ENCODE data around the gene TMEM150A. TPM values are rescaled to one million over a fixed set of nuclear protein-coding genes. Genes with fewer than 3 reads are reported as not detected.
A peak's percentile ranks its signal among the peaks of the same experiment; 100 is the strongest.

Gene TMEM150A
- total and polyA plus RNA-seq, 2 of the 13 experiments (the other 11 are each of a cell fraction or from before 2014, with no cell fraction given): 30.1 to 70.4 TPM

- TF ChIP-seq, protein P1, sequence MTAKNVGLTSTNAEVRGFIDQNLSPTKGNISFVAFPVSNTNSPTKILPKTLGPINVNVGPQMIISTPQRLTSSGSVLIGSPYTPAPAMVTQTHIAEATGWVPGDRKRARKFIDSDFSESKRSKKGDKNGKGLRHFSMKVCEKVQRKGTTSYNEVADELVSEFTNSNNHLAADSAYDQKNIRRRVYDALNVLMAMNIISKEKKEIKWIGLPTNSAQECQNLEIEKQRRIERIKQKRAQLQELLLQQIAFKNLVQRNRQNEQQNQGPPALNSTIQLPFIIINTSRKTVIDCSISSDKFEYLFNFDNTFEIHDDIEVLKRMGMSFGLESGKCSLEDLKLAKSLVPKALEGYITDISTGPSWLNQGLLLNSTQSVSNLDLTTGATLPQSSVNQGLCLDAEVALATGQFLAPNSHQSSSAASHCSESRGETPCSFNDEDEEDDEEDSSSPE (CRISPR knock-in tag; IDR thresholded peaks at IDR 0.05): peak; percentile 59
- TF ChIP-seq FLYWCH1 (CRISPR knock-in tag; IDR thresholded peaks at IDR 0.05): no peak
- TF ChIP-seq FOXA3 (CRISPR knock-in tag; IDR thresholded peaks at IDR 0.05): peak; percentile 63
- peak; percentile 95 for TF ChIP-seq ZMYM4 (CRISPR knock-in tag; IDR thresholded peaks at IDR 0.05)
- TF ChIP-seq POLR2G (IDR thresholded peaks at IDR 0.05; ENCODE audit: low read depth, low read length): peak; percentile 97
These were observed 7.0 kb downstream of the TMEM150A start, which contains the start of gene RNF181 (continued) for GRCh38 chr2:85595301-85596025.

- H3K9me3 ChIP-seq (ENCODE audit: low read length): no peaks in the 10 kb centered on the region
- peak overlapping the region; percentile 85 for H3K9ac ChIP-seq (ENCODE audit: insufficient read depth, low read depth, low read length)
- ATAC-seq (peak; percentile 3), DNase-seq (ENCODE audit: low spot score) (no peak), FAIRE-seq (no peak)
- H3K36me3 ChIP-seq (replicated peaks in 1 of 2; ENCODE audit: control insufficient read depth in 1 of 2, insufficient read depth in 2 of 2, low read length in 2 of 2): peaks cover 2 to 24% of the 10 kb centered on the region in 2 experiments
- 0 out of 2 replicates have a peak, but pooled peaks cover 3% of the 10 kb centered on the region for H4K20me1 ChIP-seq (ENCODE audit: insufficient read depth, low read length)
- peak overlapping the region; percentile 80 for H3K27ac ChIP-seq (ENCODE audit: extremely low read length, insufficient read depth, low read length)
- peak overlapping the region; percentile 94 for H3K4me2 ChIP-seq (ENCODE audit: low read depth, low read length)
- intact Hi-C loops (cut with micrococcal nuclease; ENCODE audit: unreplicated experiment): loop anchor here (1.0 to 5.0 kb wide), 2 partner anchors 10 to 173 kb away; no protein-coding TSS in a partner anchor
- H3K79me2 ChIP-seq (ENCODE audit: insufficient read depth, low read length): peaks cover 29% of the 10 kb centered on the region
- in situ Hi-C loops (cut with HindIII; ENCODE audit: extremely low pct_ligation_motif_present, low pct_unique_long_range_greater_than_20kb): no loop called here
- CTCF ChIA-PET (ENCODE audit: low intra/inter-chr PET ratio, low total read pairs): no interaction called here
- no peak overlapping the region for H2AFZ ChIP-seq (ENCODE audit: low read length)
- H3K4me3 ChIP-seq (replicated peaks in 1 of 3; ENCODE audit: insufficient read depth in 1 of 3, low read depth in 2 of 3, low read length in 3 of 3): peak overlapping the region; percentile 88 to 97 (median 90)
- H3K27me3 ChIP-seq (ENCODE audit: control insufficient read depth in 1 of 2, insufficient read depth in 2 of 2, low read length in 2 of 2): no peaks in the 10 kb centered on the region; a peak in 1 of 5 replicates
- H3K4me1 ChIP-seq (ENCODE audit: insufficient read depth, low read length): peaks cover 86% of the 10 kb centered on the region
- WGBS (ENCODE audit: low lambda C conversion rate): 10% methylated on average over 9 of the region's 13 CpGs
- TSS peak; percentile 63 for BruUV-seq (replicated peaks)
- POLR2A ChIA-PET: interaction anchor here (0.6 to 25.9 kb wide), 19 partner anchors 2 to 287 kb away, joined by 3 to 795 read pairs (median 5); partner anchors contain the start of genes C2orf68, GGCX, MAT2A and RNF181
- TF ChIP-seq PCBP1 (IDR thresholded peaks at IDR 0.05; ENCODE audit: borderline replicate concordance, low read depth, low read length) (no peak), ZFP1 (CRISPR knock-in tag; IDR thresholded peaks at IDR 0.05) (no peak), KAT7 (CRISPR knock-in tag; IDR thresholded peaks at IDR 0.05; ENCODE audit: borderline replicate concordance) (0 out of 2 replicates have a peak, but pooled peaks have one; percentile 51), HOXA7 (CRISPR knock-in tag; IDR thresholded peaks at IDR 0.05) (no peak), ZNF275 (CRISPR knock-in tag; IDR thresholded peaks at IDR 0.05; ENCODE audit: borderline replicate concordance) (no peak), JUNB (CRISPR knock-in tag; IDR thresholded peaks at IDR 0.05; ENCODE audit: borderline replicate concordance) (no peak), FOXJ3 (CRISPR knock-in tag; IDR thresholded peaks at IDR 0.05; ENCODE audit: borderline replicate concordance) (no peak), ZNF543 (CRISPR knock-in tag; IDR thresholded peaks at IDR 0.05) (peak; percentile 67; the same call in 1 of the 2 replicates), HMGXB4 (CRISPR knock-in tag; IDR thresholded peaks at IDR 0.05; ENCODE audit: borderline replicate concordance in 1 of 2, low read depth in 1 of 2) (0 out of 4 replicates have a peak, but pooled peaks of 1 of the 2 experiments have one; percentile 6), GATAD2A (CRISPR knock-in tag; IDR thresholded peaks at IDR 0.05) (no peak)
- TF ChIP-seq, protein P2, sequence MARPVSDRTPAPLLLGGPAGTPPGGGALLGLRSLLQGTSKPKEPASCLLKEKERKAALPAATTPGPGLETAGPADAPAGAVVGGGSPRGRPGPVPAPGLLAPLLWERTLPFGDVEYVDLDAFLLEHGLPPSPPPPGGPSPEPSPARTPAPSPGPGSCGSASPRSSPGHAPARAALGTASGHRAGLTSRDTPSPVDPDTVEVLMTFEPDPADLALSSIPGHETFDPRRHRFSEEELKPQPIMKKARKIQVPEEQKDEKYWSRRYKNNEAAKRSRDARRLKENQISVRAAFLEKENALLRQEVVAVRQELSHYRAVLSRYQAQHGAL (CRISPR knock-in tag; IDR thresholded peaks at IDR 0.05; ENCODE audit: not compliant biosample characterization): no peak
These were observed 7.7 kb downstream of the TMEM150A start for GRCh38 chr2:85594715-85595300.
